GM23248 (cell line): ENCODE measurements around the gene PRR36. TPM values are rescaled to one million over a fixed set of nuclear protein-coding genes. Genes with fewer than 3 reads are reported as not detected.
"Not testable (repeated sequence)": the region's sequence is repeated elsewhere in the genome, so short reads cannot be mapped to it uniquely, and the experiment has no call there.

ENCODE experiments used
- DNase-seq: peaks from one replicate; pipeline ENCODE4 v3.0.0-alpha.2; 2015
- H2AFZ ChIP-seq: fragments of 200-600 bp; sonication (generic); 2 replicates; pipeline ENCODE4 v1.6.1; 2016; ENCODE audit warnings: antibody characterized with exemption
- H3F3A ChIP-seq: fragments of 200-600 bp; sonication (generic); 2 replicates; pipeline ENCODE4 v1.6.1; 2016; ENCODE audit warnings: mild to moderate bottlenecking, antibody characterized with exemption, mixed run types; ENCODE audit not compliant: insufficient read depth
- H3K27ac ChIP-seq: fragments of 200-600 bp; sonication (generic); 2 replicates; pipeline ENCODE4 v1.5.1; 2016; ENCODE audit warnings: mild to moderate bottlenecking
- H3K27me3 ChIP-seq: fragments of 200-600 bp; sonication (generic); replicated peaks from 2 replicates; pipeline ENCODE4 v1.6.1; 2016; ENCODE audit warnings: mild to moderate bottlenecking; ENCODE audit not compliant: insufficient read depth
- H3K36me3 ChIP-seq: fragments of 200-600 bp; sonication (generic); 2 replicates; pipeline ENCODE4 v1.6.1; 2016; ENCODE audit warnings: low read depth, mild to moderate bottlenecking
- H3K4me1 ChIP-seq: fragments of 200-600 bp; sonication (generic); 2 replicates; pipeline ENCODE4 v1.6.1; 2016; ENCODE audit warnings: mild to moderate bottlenecking; ENCODE audit not compliant: insufficient read depth
- H3K4me2 ChIP-seq: fragments of 200-600 bp; sonication (generic); one replicate; pipeline ENCODE4 v1.6.1; 2016; ENCODE audit warnings: mild to moderate bottlenecking; ENCODE audit not compliant: unreplicated experiment
- H3K4me3 ChIP-seq: fragments of 200-600 bp; sonication (generic); 2 replicates; pipeline ENCODE4 v1.5.1; 2016; ENCODE audit warnings: mild to moderate bottlenecking
- H3K79me2 ChIP-seq: fragments of 200-600 bp; sonication (generic); 2 replicates; pipeline ENCODE4 v1.6.1; 2016; ENCODE audit warnings: mild to moderate bottlenecking; ENCODE audit not compliant: insufficient read depth
- H3K9ac ChIP-seq: fragments of 200-600 bp; sonication (generic); 2 replicates; pipeline ENCODE4 v1.6.1; 2016; ENCODE audit warnings: mild to moderate bottlenecking
- H3K9me2 ChIP-seq: fragments of 200-600 bp; sonication (generic); 2 replicates; pipeline ENCODE4 v1.6.1; 2016; ENCODE audit warnings: mixed run types, mild to moderate bottlenecking, moderate library complexity; ENCODE audit not compliant: insufficient read depth
- H3K9me3 ChIP-seq: fragments of 200-600 bp; sonication (generic); one replicate; pipeline ENCODE4 v1.6.1; 2017; ENCODE audit warnings: low read depth
- H4K20me1 ChIP-seq: fragments of 200-600 bp; sonication (generic); 2 replicates; pipeline ENCODE4 v1.6.0; 2016; ENCODE audit not compliant: insufficient read depth
- EZH2 ChIP-seq: fragments of 200-600 bp; sonication (generic); IDR thresholded peaks from 2 replicates; pipeline ENCODE4 v1.6.1; 2018; ENCODE audit warnings: antibody characterized with exemption, mild to moderate bottlenecking; ENCODE audit not compliant: insufficient read depth, poor library complexity, severe bottlenecking
- EZH2phosphoT487 ChIP-seq: fragments of 200-600 bp; sonication (generic); IDR thresholded peaks from 2 replicates; pipeline ENCODE4 v1.6.1; 2018; ENCODE audit warnings: antibody characterized with exemption, moderate library complexity, mild to moderate bottlenecking, low read depth; ENCODE audit not compliant: insufficient read depth
- WGBS, 2 experiments: methylation state at CpG; one replicate each; pipeline ENCODE4 v1.1.6; 2015 to 2017; ENCODE audit warnings: low lambda C conversion rate in 2 of 2, low coverage in 1 of 2; ENCODE audit errors: missing lambda C conversion rate in 2 of 2; 5-methylcytosine and 5-hydroxymethylcytosine counted together
- in situ Hi-C: fragments of 300-500 bp; cut with MboI; formaldehyde crosslinking; loops from 2 replicates; pipeline ENCODE4 v1.15.0; 2020
- polyA plus RNA-seq: library from polyadenylated mRNA; unstranded; fragments of >200 nt; fragmentation: Nextera tagmentation; extraction: Ambion mirVana; gene quantifications from 2 replicates; pipeline ENCODE4 v1.2.1, GENCODE V29; 2016
- total RNA-seq: library from RNA; depleted of rRNA; stranded (reverse); fragments of >200 nt; shearing (Covaris generic); gene quantifications from 2 replicates; pipeline ENCODE4 v1.2.3, GENCODE V29; 2014

The PRR36 gene
- total and polyA plus RNA-seq, 2 experiments from 2014 or later = not detected

GRCh38 chr19:7862413-7862951 lies 11.7 kb downstream of the PRR36 start:
- Histone ChIP-seq H3K9me2 (no peaks in the 10 kb centered on the region), H3K9me3 (no peaks in the 10 kb centered on the region), H3K4me3 (no peak overlapping the region), H3K27ac (no peak overlapping the region), H3K36me3 (no peaks in the 10 kb centered on the region), H3F3A (no peaks in the 10 kb centered on the region), H3K4me1 (no peaks in the 10 kb centered on the region), H3K9ac (no peak overlapping the region), H2AFZ (no peak overlapping the region), H4K20me1 (no peaks in the 10 kb centered on the region), H3K79me2 (no peaks in the 10 kb centered on the region), H3K4me2 (no peak overlapping the region), H3K27me3 (no peaks in the 10 kb centered on the region)
- 19 to 29% methylated on average over 7 to 52 of the region's 67 CpGs for WGBS, 2 experiments
- DNase-seq = peak; percentile 56
- no peak for TF ChIP-seq EZH2
- no peak for TF ChIP-seq EZH2phosphoT487
- in situ Hi-C loops = no loop called here

- no peak overlapping the region for H2AFZ ChIP-seq
- no peaks in the 10 kb centered on the region for H3F3A ChIP-seq
- H4K20me1 ChIP-seq = no peaks in the 10 kb centered on the region
- H3K27ac ChIP-seq = no peak overlapping the region
- no peaks in the 10 kb centered on the region for H3K36me3 ChIP-seq
- no peaks in the 10 kb centered on the region for H3K4me1 ChIP-seq
- H3K9me3 ChIP-seq = no peaks in the 10 kb centered on the region
- H3K4me3 ChIP-seq = no peak overlapping the region
- no peak overlapping the region for H3K4me2 ChIP-seq
- no peaks in the 10 kb centered on the region for H3K79me2 ChIP-seq
- no peak for DNase-seq
- no peak for TF ChIP-seq EZH2
- no peak for TF ChIP-seq EZH2phosphoT487
- no peaks in the 10 kb centered on the region for H3K9me2 ChIP-seq
- no peaks in the 10 kb centered on the region for H3K27me3 ChIP-seq
- no peak overlapping the region for H3K9ac ChIP-seq
- WGBS, 2 experiments = 87 to 91% methylated on average over 50 to 63 of the region's 63 CpGs
- in situ Hi-C loops = no loop called here
These were observed 12.4 kb downstream of the PRR36 start for GRCh38 chr19:7861619-7862412.

DNA sequence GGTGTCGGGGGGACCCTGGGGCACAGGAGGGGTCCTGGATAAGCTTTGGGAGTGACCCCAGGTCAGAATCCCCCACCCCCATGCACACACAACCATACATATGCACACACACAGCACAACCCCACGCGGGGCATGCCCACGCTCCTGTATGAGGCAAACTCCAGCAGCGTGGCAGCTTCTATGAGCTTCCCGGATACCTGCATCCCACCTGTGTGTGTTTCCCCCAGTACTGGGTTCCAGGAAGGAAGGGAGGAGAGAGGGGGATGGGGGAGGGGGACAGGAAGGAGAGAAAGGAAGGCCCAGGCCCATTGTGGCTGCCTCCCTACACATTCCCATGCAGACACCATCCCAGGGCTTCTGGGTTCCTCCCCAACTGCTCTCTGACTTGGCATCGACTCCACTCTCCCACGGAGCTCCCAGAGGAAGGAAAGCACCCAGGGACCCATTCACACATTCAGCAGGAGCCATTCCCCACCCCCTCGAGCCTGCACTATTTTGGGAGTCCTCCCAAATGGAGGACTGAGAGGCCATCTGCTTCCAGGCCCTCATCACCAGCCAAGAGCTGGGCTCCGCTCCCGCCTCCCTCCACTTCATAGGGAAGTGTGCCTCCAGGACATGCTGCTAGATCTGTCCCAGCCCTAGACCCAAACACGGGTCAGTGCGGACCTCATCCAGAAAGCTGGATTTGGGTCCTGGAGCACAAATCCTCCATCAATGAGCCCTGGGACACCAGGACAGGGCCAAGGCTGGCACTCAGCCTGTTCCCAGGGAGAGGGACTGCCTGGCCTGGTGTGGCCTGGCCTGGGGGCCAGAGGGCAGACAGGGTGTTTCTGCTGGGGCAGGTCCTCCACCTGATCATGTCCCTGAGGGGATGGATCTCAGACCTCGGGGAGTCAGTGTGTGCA lies 13.2 kb downstream of the PRR36 start:
- Histone ChIP-seq H3K4me1 (no peaks in the 10 kb centered on the region), H2AFZ (no peak overlapping the region), H3K79me2 (no peaks in the 10 kb centered on the region), H3K27ac (no peak overlapping the region), H4K20me1 (no peaks in the 10 kb centered on the region), H3K4me2 (no peak overlapping the region), H3K27me3 (no peaks in the 10 kb centered on the region), H3K9me2 (no peaks in the 10 kb centered on the region), H3F3A (no peaks in the 10 kb centered on the region), H3K4me3 (no peak overlapping the region), H3K36me3 (no peaks in the 10 kb centered on the region), H3K9ac (no peak overlapping the region), H3K9me3 (no peaks in the 10 kb centered on the region)
- DNase-seq = no peak
- no peak for TF ChIP-seq EZH2phosphoT487
- in situ Hi-C loops = no loop called here
- WGBS, 2 experiments = 82 to 83% methylated on average over 13 to 14 of the region's 14 CpGs

DNA sequence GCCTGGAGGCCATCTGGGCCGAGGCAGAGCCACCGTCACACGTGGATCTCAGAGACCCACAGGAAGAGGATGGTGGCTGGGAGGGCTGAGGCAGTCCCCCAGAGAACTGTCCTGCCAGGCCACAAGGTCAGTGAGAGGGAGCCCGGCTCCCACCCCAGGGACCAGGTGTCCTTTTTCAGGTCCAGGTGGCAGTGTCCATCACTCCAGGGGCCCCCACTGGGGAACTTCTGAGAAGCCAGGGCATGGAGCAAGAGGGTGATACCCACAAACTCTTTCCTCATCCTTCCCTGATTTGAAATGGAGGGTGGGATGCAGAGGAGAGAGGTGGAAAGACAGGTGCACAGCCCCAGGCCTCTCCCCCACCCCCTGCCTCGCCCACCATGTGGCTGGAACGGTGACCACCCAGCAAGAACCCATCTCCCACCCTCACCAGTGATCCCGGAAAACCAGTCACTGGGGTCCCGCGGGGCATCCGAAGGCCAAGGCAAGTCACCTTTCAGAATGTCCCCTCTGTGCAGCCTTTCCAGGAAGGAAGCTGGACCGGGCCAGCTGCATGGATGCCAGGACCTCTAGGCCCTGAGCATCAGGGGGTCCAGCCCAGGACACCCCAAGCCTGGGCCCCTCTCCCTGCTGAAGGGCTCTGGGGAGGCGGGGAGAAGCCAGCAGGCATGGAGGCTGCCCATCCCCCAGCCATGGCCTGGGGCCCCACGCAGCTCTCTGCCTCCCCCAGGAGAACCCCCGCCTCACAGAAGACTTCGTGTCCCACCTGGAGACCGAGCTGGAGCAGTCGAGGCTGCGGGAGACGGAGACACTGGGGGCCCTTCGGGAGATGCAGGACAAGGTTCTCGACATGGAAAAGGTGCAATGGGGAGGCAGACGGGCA lies 14.1 kb downstream of the PRR36 start:
- H3K27me3 ChIP-seq = no peaks in the 10 kb centered on the region
- no peak overlapping the region for H3K4me2 ChIP-seq
- no peaks in the 10 kb centered on the region for H3K79me2 ChIP-seq
- in situ Hi-C loops = no loop called here
- no peaks in the 10 kb centered on the region for H3K9me3 ChIP-seq
- TF ChIP-seq EZH2phosphoT487 (no peak), EZH2 (no peak)
- no peaks in the 10 kb centered on the region for H3K4me1 ChIP-seq
- H3K9ac ChIP-seq = no peak overlapping the region
- DNase-seq = no peak
- no peaks in the 10 kb centered on the region for H3F3A ChIP-seq
- H4K20me1 ChIP-seq = no peaks in the 10 kb centered on the region
- H3K27ac ChIP-seq = no peak overlapping the region
- no peaks in the 10 kb centered on the region for H3K9me2 ChIP-seq
- H3K4me3 ChIP-seq = no peak overlapping the region
- H2AFZ ChIP-seq = no peak overlapping the region
- H3K36me3 ChIP-seq = no peaks in the 10 kb centered on the region
- 92 to 95% methylated on average over 20 to 22 of the region's 22 CpGs for whole genome bisulfite sequencing, 2 experiments

DNA sequence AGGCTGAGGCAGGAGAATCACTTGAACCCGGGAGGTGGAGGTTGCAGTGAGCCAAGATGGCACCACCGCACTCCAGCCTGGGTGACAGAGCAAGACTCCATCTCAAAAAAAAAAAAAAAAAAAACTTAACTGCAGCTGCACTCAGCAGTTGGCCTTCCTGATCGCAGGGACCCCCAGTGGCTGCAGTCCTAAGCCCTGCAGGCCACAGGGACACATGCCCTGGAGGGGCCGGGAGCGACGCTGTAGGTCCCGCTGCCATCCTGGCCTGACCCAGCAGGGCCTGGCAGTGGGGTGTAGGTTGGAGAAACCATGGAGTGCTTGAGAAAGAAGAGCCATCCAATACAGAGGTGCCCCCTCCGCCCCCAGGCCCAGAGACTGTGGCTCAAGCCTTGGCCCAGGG lies 15.1 kb downstream of the PRR36 start:
- H3K4me2 ChIP-seq, in situ Hi-C loops, H3F3A ChIP-seq, H3K79me2 ChIP-seq, H3K27me3 ChIP-seq, H3K27ac ChIP-seq, H3K9ac ChIP-seq, H3K4me1 ChIP-seq, H2AFZ ChIP-seq, H4K20me1 ChIP-seq, H3K36me3 ChIP-seq, H3K9me2 ChIP-seq, H3K9me3 ChIP-seq, DNase-seq, H3K4me3 ChIP-seq: not testable (repeated sequence)
- WGBS, 2 experiments = 93 to 96% methylated on average over 8 of the region's 8 CpGs
